Measurements from ENCODE around the gene APIP. TPM values are rescaled to one million over a fixed set of nuclear protein-coding genes. Genes with fewer than 3 reads are reported as not detected.

The APIP gene
- polyA plus RNA-seq, 2 of the 4 experiments (the other 2 are of a cell fraction): 42.4 to 55.6 TPM

GRCh38 chr11:34960277-34960676, 44.1 kb upstream of the APIP start:
- ATAC-seq (no peak), FAIRE-seq (no peak), DNase-seq (ENCODE audit: low read depth in 1 of 2, low spot score in 1 of 2) (no peak)
- ChIA-PET POLR2A (no interaction called here), CTCF (interaction anchor here (0.6 to 1.6 kb wide), 3 partner anchors 28 to 432 kb away, joined by 3 to 5 read pairs (median 3); no protein-coding TSS in a partner anchor)
- Histone ChIP-seq H3K27ac (no peak overlapping the region), H3K4me3 (no peak overlapping the region), H3K4me1 (peaks cover 11% of the 10 kb centered on the region; the same call in 2 of the 3 replicates), H3K9me3 (no peaks in the 10 kb centered on the region), H3K4me2 (no peak overlapping the region)
- no peak for TF ChIP-seq RAD21 (conservative IDR thresholded peaks at IDR 0.05 in 1 of 2, IDR thresholded peaks at IDR 0.05 in 1 of 2)
- no peak for TF ChIP-seq MYC (IDR thresholded peaks at IDR 0.05; ENCODE audit: borderline replicate concordance, low read length)
- no peak for TF ChIP-seq BCL3 (IDR thresholded peaks at IDR 0.05)
- TF ChIP-seq ATOH8 (CRISPR knock-in tag; IDR thresholded peaks at IDR 0.05; ENCODE audit: low read depth): no peak
- TF ChIP-seq CBX2 (IDR thresholded peaks at IDR 0.05; ENCODE audit: borderline replicate concordance, low read depth): no peak
- TF ChIP-seq EP300 (IDR thresholded peaks at IDR 0.05): no peak
- no peak for TF ChIP-seq KDM5A (IDR thresholded peaks at IDR 0.05)
- no peak for TF ChIP-seq ELK1 (IDR thresholded peaks at IDR 0.05; ENCODE audit: low read depth, low read length)
- no peak for TF ChIP-seq HES2 (IDR thresholded peaks at IDR 0.05)
- no peak for TF ChIP-seq MAFK (IDR thresholded peaks at IDR 0.05; ENCODE audit: partially characterized antibody)
- no peak for TF ChIP-seq EHF (CRISPR knock-in tag; IDR thresholded peaks at IDR 0.05)
- WGBS (ENCODE audit: missing lambda C conversion rate): 77% methylated on average over 4 of the region's 4 CpGs

- no peak overlapping the region for H3K4me2 ChIP-seq
- FAIRE-seq (no peak), ATAC-seq (no peak), DNase-seq (ENCODE audit: low read depth in 1 of 2, low spot score in 1 of 2) (no peak)
- ChIA-PET POLR2A (no interaction called here), CTCF (interaction anchor here (0.6 to 1.6 kb wide), 3 partner anchors 30 to 60 kb away, joined by 3 to 5 read pairs (median 3); no protein-coding TSS in a partner anchor)
- no peak overlapping the region for H3K4me3 ChIP-seq
- H3K27ac ChIP-seq: no peak overlapping the region
- WGBS (ENCODE audit: missing lambda C conversion rate): 82% methylated on average over 1 of the region's 1 CpG
- no peaks in the 10 kb centered on the region for H3K9me3 ChIP-seq
- H3K4me1 ChIP-seq: peaks cover 11% of the 10 kb centered on the region; the same call in 2 of the 3 replicates
- TF ChIP-seq CEBPB (IDR thresholded peaks at IDR 0.05) (peak; percentile 28 to 41; a peak in 2 of 4 replicates), FOXS1 (CRISPR knock-in tag; IDR thresholded peaks at IDR 0.05) (no peak)
Measured at GRCh38 chr11:34959770-34960169, 43.6 kb upstream of the APIP start.

- Histone ChIP-seq H3K4me3 (no peak overlapping the region), H3K4me2 (no peak overlapping the region), H3K27ac (no peak overlapping the region), H3K9me3 (no peaks in the 10 kb centered on the region), H3K4me1 (peaks cover 11% of the 10 kb centered on the region; the same call in 2 of the 3 replicates)
- FAIRE-seq: peak; percentile 82
- no peak for DNase-seq (ENCODE audit: low read depth in 1 of 2, low spot score in 1 of 2)
- no peak for TF ChIP-seq BCL3 (IDR thresholded peaks at IDR 0.05)
- TF ChIP-seq ZC3H11A (IDR thresholded peaks at IDR 0.05): no peak
- no peak for TF ChIP-seq CBX8 (IDR thresholded peaks at IDR 0.05)
- no peak for TF ChIP-seq CHD4 (IDR thresholded peaks at IDR 0.05; ENCODE audit: borderline replicate concordance)
- POLR2A ChIA-PET: no interaction called here
- ATAC-seq: no peak
- WGBS (ENCODE audit: missing lambda C conversion rate): 92% methylated on average over 3 of the region's 3 CpGs
- CTCF ChIA-PET: no interaction called here
Measured at GRCh38 chr11:34957606-34958005, 41.4 kb upstream of the APIP start.

Measured in A549 (cell line).